NCI-H2029 treated with DMSO at 0.1 percent for 48 hours (cell line): Measurements from ENCODE around the gene CD69.
"Not testable (repeated sequence)": the region's sequence is repeated elsewhere in the genome, so short reads cannot be mapped to it uniquely, and the experiment has no call there.

Source experiments
- DNase-seq: peaks from one replicate; lab custom pipeline; 2025; lab: John Stamatoyannopoulos, UW

The CD69 gene

DNA sequence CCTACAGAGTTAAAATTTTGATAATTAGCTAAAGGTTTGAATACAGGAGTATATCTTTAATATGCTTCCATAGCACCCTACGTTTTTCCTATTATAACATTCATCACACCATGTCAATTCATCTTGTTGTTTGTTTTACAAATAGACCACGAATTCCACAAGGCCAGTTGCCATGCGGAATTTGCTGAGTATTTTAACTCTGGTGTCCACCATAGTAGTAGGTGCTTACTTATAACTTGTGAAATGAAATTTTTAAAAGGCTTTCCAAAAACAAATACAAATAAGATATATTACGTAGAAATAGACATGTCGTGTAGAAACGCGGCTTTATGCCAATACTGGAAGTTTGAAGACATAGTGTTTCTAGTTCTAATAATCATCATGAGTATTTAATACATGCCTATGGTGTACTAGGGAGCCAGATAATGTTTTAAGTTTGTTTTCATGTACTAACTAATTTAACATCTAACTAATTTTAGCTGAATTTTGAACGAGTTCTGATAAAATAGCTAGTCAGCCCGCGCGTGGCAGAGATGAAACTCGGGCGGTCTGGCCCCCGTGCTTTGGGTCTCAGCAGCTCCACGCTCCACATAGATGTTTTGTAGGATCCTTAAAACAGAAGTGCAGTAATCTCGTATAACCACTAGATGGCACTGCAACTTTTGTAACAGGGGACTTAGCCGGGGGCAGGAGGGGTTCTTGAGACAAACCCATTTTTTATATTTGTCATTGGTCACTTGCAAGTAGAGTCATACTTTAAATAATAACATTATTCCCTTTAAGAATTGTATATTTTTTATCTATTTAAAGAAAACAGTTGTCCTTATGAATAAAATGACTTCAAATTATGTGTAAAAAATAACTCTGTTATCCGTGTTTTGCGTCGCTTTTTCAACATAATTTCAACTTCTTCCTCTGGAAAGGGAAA, 10.2 kb downstream of the CD69 start:
- DNase-seq, result peak; percentile 68

DNA sequence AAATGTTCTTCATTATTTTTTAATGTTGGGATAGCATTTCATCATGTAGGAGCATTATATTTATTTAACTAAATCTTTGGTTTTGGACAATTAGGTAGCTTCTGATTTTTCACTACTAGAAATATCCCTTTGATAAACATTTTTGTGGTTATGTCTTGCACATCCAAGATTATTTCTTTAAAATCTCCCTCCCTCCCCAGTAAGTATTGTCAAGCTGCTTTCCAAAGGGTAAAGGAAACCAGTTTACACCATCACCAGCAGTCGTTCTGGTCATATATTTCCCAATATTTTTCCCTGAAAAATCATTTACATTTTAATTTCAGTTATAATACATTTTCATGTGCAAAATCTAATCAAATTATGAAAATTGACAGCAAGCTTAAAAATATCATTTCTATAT, 11.1 kb downstream of the CD69 start:
- DNase-seq, result no peak

DNA sequence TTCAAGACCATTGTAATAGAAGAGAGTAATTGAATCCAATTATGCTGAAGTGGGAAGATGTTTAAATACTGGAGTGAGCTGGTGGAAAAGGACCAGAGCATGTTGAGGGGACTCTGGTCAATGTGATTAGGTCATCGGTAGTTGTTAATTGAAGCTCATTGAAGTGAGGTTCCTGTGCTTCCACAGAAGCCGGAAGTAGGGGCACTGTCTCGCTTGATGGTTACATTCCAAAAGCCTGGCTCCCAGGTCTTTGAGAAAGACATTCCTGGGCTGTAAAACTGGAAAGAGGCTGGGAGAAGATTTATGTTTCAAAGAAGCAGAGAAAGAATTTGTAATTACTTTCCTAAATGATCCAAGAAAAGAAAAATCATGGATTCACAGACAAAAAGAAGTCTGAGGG, 15.5 kb downstream of the CD69 start:
- no peak for DNase-seq

- no peak for DNase-seq
These were observed 18.0 kb downstream of the CD69 start for GRCh38 chr12:9742661-9743060.

DNA sequence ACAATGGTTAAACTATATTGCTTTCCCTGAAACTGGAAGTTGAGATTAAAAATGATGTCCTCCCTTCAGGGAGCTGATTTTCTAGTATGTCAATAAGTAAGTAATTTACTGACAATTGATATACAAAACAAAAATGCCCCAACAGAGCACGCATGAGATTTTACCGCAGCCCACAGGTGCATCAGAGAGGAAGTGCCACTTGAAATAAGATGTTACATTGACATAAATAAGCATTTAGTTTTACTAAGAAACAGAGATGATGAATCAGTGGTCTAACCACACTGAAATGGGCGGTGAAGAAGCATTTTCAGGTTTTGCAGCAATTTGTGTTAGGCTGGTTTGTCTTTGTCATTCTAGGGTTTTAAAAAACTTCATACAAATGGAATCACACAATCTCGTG, 19.0 kb downstream of the CD69 start:
- no peak for DNase-seq

DNA sequence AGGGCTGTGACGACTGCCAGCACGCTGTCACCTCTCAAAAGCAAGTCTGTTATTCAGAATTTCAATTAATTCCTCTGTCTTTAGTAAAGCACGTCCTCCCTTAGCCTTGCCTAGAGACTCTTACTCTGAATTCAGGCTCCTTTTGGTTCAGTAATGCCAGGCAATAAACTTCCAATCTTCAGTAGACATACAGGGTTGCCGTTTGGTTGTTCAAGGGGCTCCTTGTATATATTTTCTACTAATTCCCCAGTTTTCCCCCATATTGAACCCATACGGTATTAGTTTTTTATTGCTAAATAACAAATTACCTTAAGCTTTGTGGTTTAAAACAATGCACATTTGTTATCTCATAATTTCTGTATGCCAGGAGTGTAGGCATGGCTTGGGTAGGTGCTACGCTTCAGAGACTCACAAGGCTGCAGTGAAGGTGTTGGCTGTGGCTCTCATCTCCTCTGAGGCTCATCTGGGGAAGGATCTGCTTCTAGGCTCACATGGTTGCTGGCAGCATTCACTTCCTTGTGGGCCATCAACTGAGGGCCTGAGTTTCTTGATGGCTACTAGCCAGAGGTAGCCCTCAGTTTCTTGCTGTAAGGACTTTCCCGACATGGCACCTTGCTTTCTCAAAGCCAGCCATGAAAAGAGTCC, 20.5 kb downstream of the CD69 start:
- no peak for DNase-seq

DNA sequence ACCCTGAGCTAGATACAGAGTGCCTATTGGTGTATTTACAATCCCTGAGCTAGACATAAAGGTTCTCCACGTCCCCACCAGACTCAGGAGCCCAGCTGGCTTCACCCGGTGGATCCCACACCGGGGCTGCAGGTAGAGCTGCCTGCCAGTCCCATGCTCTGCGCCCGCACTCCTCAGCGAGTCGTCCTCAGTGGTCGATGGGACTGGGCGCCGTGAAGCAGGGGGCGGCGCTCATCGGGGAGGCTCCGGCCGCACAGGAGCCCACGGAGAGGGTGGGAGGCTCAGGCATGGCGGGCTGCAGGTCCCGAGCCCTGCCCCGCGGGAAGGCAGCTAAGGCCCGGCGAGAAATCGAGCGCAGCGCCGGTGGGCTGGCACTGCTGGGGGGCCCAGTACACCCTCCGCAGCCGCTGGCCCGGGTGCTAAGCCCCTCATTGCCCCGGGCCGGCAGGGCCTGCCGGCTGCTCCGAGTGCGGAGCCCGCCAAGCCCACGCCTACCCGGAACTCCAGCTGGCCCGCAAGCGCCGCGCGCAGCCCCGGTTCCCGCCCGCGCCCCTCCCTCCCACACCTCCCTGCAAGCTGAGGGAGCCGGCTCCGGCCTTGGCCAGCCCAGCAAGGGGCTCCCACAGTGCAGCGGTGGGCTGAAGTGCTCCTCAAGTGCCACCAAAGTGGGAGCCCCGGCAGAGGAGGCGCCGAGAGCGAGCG, 21.1 kb downstream of the CD69 start:
- not testable (repeated sequence) for DNase-seq

DNA sequence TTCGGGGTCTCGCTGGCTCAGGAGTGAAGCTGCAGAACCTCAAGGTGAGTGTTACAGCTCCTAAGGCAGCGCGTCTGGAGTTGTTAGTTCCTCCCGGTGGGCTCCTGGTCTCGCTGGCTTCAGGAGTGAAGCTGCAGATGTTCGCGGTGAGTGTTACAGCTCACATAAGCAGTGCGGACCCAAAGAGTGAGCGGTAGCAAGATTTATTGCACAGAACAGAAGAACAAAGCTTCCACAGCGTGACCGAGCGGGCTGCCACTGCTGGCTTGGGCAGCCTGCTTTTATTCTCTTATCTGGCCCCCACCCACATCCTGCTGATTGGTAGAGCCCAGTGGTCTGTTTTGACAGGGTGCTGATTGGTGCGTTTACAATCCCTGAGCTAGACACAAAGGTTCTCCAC, 21.8 kb downstream of the CD69 start:
- not testable (repeated sequence) for DNase-seq

DNA sequence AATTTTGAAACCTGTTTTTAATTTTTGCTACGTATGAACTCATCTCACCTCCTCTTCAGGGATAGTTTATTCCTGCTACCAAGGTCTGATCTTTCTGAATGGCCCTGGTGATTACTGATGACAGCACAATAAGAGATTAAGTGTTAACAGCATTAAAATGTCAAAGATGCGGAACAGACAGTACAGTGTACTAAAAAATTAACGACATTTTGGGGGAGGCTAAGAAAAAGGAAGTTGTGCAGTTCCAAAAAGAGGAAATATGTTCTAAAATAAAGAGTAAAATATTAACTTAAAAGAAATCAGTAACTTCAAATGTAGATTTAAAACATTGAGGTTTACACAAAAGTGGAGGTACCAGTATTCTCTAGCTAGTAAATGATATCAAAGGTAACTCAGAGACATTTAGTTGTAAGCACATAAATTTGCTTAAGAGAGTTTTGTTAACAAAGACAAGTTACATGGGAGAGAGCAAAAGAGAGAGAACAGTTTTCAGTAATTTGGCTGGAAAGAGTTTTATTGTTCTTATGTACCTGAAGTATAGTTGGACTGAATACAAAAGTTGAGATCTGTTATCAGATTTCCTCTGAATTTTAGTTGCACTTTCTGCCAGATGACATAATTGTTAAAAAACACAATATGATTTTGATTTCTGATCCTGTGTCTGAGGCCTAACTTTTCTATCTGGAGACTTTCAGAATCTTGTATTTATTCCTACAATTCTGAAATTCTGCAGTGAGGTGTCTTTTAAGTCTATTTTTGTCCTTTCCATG, 23.6 kb downstream of the CD69 start:
- DNase-seq, result no peak

GRCh38 chr12:9735601-9736000, 25.1 kb downstream of the CD69 start:
- no peak for DNase-seq

DNA sequence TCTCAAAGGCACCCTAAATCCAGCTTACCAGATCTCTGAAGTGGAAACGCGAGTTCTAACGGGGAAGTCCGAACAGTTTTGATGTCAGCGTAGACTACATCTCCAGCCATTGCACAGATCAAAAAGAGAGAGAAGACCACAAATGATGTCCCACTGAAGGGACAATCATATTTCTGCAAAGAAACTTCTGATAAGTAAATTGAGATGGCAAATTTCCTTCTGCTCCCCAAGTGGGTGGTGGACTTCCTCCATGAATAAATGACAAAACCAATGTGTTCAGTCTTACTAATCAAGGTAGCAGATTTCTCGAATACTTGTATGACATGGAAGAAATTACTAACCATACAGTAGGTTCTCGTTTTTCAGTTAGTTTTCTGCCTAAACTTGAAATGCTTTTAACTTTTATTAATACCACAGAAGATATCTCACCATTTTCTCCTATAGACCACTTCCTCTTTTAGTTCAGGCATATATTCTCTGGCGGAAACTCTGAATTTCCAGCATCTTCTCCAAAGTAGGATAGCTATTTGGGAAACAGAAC, 27.7 kb downstream of the CD69 start, which contains the start of gene CLECL1:
CLECL1 (minus strand) TSS at position 177 of the 541 bp plus-strand sequence.
- no peak for DNase-seq

DNA sequence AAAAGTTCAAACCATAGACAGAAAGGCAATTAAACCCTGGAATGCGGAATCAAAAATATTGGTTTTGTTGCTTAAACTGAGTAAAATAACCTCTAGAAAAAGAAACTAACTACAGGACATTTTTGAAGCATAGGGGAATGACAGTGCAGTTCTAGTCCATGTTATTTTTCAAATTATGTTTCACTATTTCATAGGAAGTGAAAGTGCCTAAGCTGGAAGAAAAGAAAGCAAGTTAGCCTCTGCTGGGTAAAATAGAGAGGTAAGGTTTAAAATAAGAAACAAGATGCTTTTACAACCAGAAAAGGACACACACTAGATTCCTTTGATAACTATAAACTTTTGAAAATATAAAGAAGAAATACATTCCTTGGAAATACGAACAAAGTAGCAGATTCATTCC, 28.9 kb downstream of the CD69 start:
- no peak for DNase-seq

DNA sequence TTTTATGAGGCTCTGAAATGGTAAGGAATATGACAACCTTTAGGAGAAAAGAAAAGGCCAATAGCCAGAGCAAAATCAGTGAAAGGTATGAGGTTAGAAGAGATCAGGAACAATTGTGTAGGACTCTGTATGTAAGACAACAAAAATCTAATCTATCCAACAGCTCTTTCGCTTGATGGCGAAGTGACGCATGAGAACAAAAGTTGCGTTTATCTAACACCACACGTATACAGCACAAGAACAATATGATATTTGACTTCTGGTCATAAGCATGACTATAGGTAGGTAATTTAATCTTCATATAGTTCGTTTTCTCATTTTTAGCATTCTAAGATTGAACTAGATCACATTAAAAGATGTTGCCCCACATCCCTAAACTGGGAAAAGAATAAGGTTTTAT, 29.3 kb downstream of the CD69 start:
- no peak for DNase-seq

DNA sequence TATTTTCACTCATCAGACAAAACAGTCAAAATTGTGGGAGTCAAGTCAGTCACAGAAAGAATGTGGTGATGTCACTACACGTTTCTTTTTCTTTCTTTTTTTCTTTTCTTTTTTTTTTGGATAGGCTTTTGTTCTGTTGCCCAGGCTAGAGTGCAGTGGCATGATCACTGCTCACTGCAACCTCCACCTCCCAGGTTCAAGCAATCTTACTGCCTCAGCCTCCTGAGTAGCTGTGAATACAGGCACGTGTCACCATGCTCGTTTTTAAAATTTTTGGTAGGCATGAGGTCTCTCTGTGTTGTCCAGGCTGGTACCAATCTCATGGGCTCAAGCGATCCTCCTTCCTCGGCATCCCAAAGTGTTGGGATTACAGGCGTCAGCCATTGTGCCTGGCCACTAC, 30.1 kb downstream of the CD69 start:
- DNase-seq, result no peak

DNA sequence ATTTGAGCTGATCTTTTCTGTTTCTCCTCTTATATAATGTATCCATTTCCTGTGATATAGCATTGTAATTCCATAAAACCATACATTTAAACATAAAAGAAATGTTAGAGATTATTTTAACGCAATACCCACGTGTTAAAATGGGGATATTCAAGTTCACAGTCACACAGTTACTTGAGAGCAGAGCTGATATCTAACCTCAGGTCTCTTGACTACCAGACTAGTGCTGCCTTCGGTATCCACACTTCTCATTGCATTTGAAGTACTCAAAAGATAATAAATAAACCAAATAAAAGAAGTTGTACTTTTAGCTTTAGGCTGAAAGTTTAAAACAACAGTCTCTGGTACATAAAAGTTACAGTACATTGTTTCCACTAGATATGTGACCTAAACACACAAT, 30.7 kb downstream of the CD69 start:
- DNase-seq, result no peak

GRCh38 chr12:9729082-9729481, 31.6 kb downstream of the CD69 start:
- no peak for DNase-seq

DNA sequence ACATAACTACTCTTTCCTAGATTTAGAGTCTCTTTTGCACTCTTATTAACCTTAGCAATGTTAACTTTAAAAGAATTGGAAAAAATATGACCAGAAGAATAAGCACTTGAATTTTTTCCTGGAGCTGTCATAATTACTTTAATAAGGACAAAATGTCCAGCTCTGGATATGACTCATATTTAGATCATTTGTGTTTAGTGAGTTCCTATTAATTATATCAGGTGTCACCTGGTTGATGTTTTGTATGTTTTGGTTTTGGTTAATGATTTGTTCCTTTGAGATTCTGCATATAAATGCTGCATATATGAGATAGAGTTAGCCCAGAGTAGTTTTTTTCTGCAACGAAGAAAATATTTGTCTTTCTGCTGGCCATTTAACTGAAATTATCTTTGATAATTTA, 32.9 kb downstream of the CD69 start:
- DNase-seq, result no peak

DNA sequence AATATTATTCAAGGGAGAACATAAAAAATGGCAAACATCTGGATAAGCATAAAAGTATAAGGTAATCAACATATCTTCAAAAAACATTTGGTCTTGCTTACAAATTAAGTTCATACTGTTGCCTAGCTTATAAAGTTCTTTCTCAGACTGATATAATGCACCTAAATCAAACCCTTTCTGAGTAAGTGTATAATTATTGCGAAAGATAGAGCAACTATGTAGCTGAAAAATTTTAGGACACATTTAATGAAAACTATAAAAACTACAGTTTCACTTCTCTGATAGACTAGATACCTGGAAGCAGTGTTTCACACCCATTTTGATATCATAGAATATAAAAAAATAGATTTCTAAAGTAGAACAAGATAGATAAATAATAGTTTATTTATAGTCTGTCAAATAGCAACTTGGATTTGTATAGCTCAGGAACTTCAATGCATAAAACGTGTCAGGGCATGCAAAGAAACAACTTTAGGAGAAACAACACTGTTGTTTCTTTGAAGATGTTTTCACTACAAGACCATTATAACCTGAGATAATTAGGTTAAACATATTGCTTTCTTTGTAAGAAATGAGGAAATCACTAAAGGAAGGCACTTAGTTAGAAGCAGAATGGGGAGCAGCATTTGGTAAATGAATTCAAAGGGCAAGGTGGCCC, 35.4 kb downstream of the CD69 start:
- no peak for DNase-seq

DNA sequence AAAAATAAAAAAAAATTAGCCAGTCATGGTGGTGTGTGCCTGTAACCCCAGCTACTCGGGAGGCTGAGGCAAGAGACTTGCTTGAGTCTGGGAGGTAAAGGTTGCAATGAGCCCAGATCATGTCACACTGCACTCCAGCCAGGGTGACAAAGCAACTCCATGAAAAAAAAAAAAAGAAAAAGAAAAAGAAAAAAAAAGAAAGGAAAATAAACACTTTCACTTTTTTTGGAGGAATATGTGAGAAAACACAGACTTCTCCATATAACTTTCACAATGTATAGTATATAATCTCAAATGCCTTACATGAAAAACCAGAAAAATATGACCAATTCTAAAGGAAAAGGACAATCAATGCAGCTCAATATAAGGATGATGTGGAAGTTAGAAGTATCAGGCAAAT, 36.7 kb downstream of the CD69 start:
- DNase-seq, result no peak

GRCh38 chr12:9721394-9722092, 39.2 kb downstream of the CD69 start:
- no peak for DNase-seq

DNA sequence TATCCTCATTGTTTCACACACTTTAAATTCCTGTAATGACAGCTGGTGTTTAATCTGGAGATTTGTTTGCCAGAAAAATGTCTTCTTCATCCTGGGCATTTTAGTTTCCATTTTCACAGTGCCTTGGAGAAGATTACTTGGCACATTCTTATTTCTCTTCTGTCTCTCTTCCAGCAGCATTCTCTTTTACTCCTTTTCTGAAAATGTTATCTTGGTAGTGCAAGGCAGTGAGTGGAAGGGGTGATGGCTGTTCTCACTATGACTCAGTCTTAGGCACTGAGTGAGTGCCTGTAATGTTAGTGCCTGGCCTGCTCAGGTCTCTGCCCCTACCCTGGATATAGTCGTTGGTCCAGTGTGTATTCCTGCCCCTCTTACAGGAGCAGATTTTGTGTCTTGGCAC, 40.9 kb downstream of the CD69 start:
- no peak for DNase-seq
